GM12872 (cell line): ENCODE data around the gene RING1.

Experiments
- TF ChIP-seq, protein P1 (sequence below): IDR thresholded peaks from 3 replicates; pipeline ENCODE4 v1.5.1; 2011; ENCODE audit warnings: low read depth, mild to moderate bottlenecking, low read length, moderate library complexity; ENCODE audit not compliant: insufficient read depth

Gene RING1

DNA sequence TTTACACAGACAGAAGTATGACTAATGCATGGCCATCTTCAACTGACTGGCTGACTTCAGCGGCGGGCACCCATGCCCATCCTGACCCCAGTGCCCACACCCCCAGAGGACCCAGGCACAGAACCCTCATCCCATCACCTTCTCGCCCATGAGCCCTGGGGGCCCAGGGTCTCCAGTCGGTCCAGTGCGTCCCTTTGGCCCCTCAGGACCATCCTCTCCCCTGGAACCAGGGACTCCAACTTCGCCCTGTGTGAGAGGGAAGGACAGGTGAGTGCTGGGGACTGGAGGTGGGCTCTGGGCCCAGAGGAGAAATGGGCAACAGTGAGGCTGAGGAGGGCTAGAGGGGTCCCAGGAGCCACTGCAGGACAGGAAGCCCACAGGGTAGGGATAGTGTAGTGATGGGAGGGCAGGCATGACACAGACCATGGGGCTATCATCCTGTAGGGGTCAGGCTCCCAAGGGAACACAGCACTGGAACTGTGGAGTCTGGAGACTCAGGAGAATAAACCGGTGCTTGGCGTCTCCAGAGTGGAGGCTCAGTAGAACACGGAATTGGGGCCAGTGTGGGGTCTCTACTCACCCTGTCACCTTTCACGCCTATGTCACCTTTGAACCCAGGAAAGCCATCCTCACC is 32.7 kb upstream of the RING1 start:
- TF ChIP-seq, protein P1, sequence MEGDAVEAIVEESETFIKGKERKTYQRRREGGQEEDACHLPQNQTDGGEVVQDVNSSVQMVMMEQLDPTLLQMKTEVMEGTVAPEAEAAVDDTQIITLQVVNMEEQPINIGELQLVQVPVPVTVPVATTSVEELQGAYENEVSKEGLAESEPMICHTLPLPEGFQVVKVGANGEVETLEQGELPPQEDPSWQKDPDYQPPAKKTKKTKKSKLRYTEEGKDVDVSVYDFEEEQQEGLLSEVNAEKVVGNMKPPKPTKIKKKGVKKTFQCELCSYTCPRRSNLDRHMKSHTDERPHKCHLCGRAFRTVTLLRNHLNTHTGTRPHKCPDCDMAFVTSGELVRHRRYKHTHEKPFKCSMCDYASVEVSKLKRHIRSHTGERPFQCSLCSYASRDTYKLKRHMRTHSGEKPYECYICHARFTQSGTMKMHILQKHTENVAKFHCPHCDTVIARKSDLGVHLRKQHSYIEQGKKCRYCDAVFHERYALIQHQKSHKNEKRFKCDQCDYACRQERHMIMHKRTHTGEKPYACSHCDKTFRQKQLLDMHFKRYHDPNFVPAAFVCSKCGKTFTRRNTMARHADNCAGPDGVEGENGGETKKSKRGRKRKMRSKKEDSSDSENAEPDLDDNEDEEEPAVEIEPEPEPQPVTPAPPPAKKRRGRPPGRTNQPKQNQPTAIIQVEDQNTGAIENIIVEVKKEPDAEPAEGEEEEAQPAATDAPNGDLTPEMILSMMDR, result 0 out of 3 replicates have a peak, but pooled peaks have one; percentile 9

DNA sequence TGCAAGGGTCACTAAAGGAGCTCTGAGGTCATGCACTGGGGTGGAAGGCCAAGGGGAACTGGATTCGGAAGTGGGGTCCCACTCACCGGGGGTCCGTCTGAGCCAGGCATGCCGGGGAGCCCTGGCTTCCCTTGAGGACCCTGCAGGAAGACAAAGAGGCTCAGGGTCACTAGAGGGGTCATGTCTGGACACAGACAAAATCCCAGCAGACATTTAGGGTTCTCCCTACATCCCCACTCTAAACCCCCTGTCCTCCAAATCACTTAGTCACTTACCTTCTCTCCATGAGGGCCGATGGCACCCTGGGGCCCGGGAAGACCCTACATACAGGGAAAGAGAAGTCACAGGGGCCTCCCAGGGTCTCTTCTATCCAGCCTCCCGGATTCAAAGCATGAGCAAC is 31.4 kb upstream of the RING1 start:
- TF ChIP-seq, protein P1, result no peak

DNA sequence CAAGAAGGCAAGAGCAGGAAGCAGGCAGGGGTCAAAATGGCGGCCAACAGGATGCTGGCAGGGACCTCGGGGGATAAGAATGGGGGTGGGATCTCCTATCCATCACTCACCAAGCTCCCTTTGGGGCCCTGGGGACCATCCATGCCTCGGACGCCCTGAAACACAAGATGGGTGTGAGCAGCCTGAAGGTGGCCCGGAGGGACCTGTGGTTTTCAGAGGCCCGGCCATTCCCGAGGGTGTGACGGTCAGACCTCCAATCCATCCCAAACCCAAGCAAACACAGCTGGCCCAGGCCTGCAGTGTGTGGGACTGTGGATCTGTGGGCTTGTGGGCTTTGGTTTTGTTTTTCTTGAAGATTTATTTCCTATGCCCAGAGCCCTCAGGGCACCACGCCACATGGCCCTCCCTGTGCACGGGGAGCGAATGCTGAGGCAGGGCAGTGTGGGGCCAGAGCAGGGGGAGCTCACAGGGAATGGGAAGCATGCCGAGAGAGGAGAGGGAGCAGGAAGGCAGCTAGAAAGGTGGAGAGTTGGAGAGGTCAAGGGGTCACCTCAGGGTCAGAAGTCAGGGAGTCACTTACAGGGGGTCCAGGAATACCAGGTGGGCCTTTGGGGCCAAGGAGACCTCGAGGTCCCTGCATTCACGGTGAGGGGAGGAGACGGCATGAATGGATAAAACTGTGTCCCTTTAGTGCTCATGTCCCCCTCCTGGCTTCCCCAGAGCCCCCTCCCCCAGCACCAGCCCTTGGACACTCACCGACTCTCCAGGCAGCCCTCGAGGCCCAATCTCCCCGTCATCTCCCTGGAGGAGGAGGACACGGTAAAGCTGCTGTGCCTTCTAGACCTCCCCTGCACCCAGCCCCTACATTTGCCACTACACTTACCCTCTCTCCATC is 30.5 kb upstream of the RING1 start:
- TF ChIP-seq, protein P1, result no peak

DNA sequence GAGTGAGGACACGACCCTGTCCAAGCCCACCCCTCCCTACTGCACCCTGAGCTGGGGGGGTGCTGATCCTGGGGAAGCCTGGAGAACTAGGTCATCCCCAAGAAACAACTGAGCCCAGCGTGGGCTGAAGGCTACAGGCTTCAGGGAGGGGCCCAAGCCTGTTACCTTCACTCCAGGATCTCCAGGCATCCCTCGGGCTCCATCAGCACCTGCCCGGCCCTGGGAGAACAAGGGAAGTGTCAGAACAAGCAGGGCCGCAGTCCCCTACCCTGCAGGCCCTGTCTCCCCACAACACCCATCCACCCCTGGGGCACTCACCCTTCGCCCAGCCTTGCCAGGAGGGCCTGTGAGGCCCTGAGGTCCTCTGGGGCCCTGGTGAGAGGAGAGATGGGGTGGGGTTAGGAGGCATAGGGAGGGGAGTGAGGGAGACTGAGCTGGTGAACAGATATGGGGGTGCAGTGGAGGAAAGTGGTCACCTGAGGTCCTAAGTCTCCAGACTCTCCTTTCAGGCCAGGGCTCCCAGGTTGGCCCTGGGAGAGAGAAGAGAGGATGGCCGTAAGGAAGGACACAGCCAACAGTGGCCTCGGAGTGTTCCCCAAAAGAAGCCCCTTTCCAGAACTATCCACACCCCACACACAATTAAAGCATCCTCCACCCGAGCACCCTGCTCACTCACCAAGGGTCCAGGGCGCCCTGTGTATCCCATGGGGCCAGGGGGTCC is 29.4 kb upstream of the RING1 start:
- TF ChIP-seq, protein P1, result no peak

DNA sequence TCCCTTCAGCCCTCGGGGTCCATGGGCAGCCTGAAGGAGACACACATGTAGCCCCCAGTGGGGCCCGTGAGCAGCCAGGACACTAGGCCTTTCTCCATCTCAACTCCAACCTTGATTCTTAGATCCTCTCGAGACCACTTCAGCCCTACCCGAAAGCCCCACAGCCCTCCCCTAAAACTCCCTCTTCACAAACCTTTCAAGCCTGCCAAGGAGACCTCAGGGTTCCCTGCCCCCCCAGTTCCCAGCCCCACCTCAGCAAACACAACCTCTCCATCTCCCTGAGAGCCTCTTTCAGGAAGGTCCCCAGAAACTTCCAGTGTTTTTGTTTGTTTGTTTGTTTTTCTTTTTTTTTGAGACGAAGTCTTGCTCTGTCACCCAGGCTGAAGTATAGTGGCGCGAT is 27.2 kb upstream of the RING1 start:
- TF ChIP-seq, protein P1, result no peak

DNA sequence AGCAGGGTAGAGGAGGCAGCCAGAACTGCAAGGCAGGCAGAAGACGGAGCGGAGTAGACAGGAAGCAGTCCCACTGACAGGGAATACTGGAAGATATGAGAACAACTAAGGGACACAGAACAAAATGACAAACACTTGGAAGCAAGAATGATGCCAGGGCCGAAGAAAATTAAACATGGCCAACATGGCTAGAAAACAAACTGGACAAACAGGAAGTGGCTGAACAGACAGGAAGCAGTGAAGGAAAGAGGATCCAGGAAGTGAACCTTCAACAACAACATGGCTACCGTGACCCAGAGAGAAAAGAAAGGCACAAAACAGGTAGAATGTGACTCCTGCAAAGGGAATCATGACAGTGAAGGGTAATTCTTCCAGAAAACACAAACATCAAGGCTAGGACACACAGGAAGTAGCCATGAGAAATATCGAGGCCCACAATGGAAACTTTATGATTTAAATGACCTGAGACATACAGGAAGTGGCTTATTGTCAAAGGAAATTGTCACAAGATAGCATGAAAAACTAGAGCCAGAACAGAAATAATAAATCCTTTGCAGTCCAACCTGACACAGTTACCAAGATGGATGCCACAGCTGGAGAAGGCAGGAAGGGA is 25.1 kb upstream of the RING1 start:
- TF ChIP-seq, protein P1, result no peak

DNA sequence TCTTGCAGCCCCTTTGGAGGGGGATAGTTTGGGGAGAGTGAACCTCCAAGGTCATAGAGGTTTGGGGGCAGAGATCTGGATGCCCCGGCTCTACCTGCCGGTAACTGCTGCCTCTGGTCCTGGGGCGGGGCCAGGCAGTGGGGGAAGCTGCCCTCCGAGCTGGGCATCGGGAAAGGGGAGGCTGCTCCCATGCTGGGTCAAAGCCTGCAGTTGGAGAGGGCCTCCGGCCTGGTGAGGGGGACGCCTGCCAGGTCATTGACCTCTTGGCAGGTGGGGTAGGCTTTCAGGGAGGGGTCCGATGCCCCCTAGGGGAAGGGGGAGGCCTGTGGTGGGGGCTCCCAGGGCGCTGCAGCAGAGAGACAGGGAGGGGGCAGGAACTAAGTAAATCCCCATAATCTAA is 23.1 kb upstream of the RING1 start:
- TF ChIP-seq, protein P1, result no peak
